Measurements from ENCODE around the gene EARS2.

- TF ChIP-seq POLR2A (IDR thresholded peaks at IDR 0.05) (no peak), CTCF (IDR thresholded peaks at IDR 0.05) (no peak), EP300 (IDR thresholded peaks at IDR 0.05) (no peak)
Observed at GRCh38 chr16:23505180-23505665, 51.9 kb downstream of the EARS2 start.

Measured in ovary (tissue), 3 donors.